Naive thymus-derived CD4-positive, alpha-beta T cell (primary cell): ENCODE measurements around the gene ZBTB46. TPM values are rescaled to one million over a fixed set of nuclear protein-coding genes. Genes with fewer than 3 reads are reported as not detected.

ENCODE experiments used
- ATAC-seq: fragments of 150-1000 bp; cut with Tn5 transposase; 2 replicates; pipeline ENCODE4 v1.10.0; 2021; ENCODE audit warnings: mild to moderate bottlenecking, moderate library complexity
- CTCF ChIA-PET: fragments of 350-600 bp; sonication (Branson Sonifier 250); formaldehyde crosslinking; loops from one replicate; lab custom pipeline; 2021; ENCODE audit warnings: antibody characterized with exemption; lab: Charles Lee
- POLR2A ChIA-PET: fragments of 350-600 bp; sonication (Branson Sonifier 250); formaldehyde crosslinking; loops from one replicate; lab custom pipeline; 2021; ENCODE audit warnings: antibody characterized with exemption, inconsistent platforms; lab: Charles Lee
- DNase-seq, 9 donors: peaks; one replicate each; pipeline versions ENCODE4 v3.0.0 to v3.0.0-alpha.2; 2020 to 2022; ENCODE audit warnings: mixed read lengths in 1 of 9
- H3K27ac ChIP-seq: one replicate; pipeline ENCODE4 v1.7.0; 2013; ENCODE audit warnings: mild to moderate bottlenecking, low read depth, low read length, moderate library complexity
- H3K27me3 ChIP-seq, 2 donors: one replicate each; pipeline ENCODE4 v1.7.0; 2013; ENCODE audit warnings: low read length in 2 of 2, mild to moderate bottlenecking in 2 of 2, moderate library complexity in 2 of 2; ENCODE audit not compliant: control insufficient read depth in 2 of 2, insufficient read depth in 2 of 2
- H3K36me3 ChIP-seq, 3 experiments: 1 replicate in 2 of 3; 2 replicates in 1 of 3; pipeline ENCODE4 v1.7.0; 2013; ENCODE audit warnings: low read length in 3 of 3, mild to moderate bottlenecking in 3 of 3, moderate library complexity in 1 of 3; ENCODE audit not compliant: insufficient read depth in 3 of 3, control insufficient read depth in 2 of 3
- H3K4me1 ChIP-seq, 2 donors: one replicate each; pipeline ENCODE4 v1.7.0; 2013; ENCODE audit warnings: low read length in 2 of 2, mild to moderate bottlenecking in 2 of 2, moderate library complexity in 1 of 2; ENCODE audit not compliant: control insufficient read depth in 2 of 2, insufficient read depth in 2 of 2
- H3K4me3 ChIP-seq: 2 replicates; pipeline ENCODE4 v1.7.0; 2013; ENCODE audit warnings: mild to moderate bottlenecking, low read length
- H3K9me3 ChIP-seq, 3 experiments: 1 replicate in 2 of 3; 2 replicates in 1 of 3; pipeline ENCODE4 v1.7.0; 2013; ENCODE audit warnings: low read length in 3 of 3; ENCODE audit not compliant: control insufficient read depth in 2 of 3
- H3K27ac Mint-ChIP-seq, 9 donors: one replicate each; pipeline ENCODE4 v1.8.0; 2020 to 2022; ENCODE audit warnings: mixed read lengths in 9 of 9, mild to moderate bottlenecking in 8 of 9, moderate library complexity in 5 of 9, inconsistent platforms in 2 of 9
- H3K27me3 Mint-ChIP-seq, 5 donors: one replicate each; pipeline ENCODE4 v1.8.0; 2021 to 2022; ENCODE audit warnings: mixed read lengths in 5 of 5, mild to moderate bottlenecking in 1 of 5
- H3K36me3 Mint-ChIP-seq, 5 donors: one replicate each; pipeline ENCODE4 v1.8.0; 2020 to 2022; ENCODE audit warnings: mixed read lengths in 5 of 5, mild to moderate bottlenecking in 3 of 5, inconsistent platforms in 1 of 5
- H3K4me1 Mint-ChIP-seq, 7 donors: one replicate each; pipeline ENCODE4 v1.8.0; 2020 to 2022; ENCODE audit warnings: mixed read lengths in 7 of 7, mild to moderate bottlenecking in 3 of 7, inconsistent platforms in 1 of 7
- H3K4me3 Mint-ChIP-seq, 10 donors: one replicate each; pipeline ENCODE4 v1.8.0; 2020 to 2022; ENCODE audit warnings: mild to moderate bottlenecking in 10 of 10, mixed read lengths in 10 of 10, moderate library complexity in 6 of 10, inconsistent platforms in 2 of 10
- H3K9me3 Mint-ChIP-seq, 11 donors: one replicate each; pipeline ENCODE4 v1.8.0; 2020 to 2022; ENCODE audit warnings: mixed read lengths in 11 of 11, mild to moderate bottlenecking in 4 of 11, inconsistent platforms in 1 of 11, moderate library complexity in 1 of 11
- intact Hi-C, 2 donors: fragments of 100-400 bp; cut with micrococcal nuclease; formaldehyde crosslinking; loops; one replicate each; pipeline ENCODE4 v1.15.1; 2023
- polyA plus RNA-seq, 2 donors: library from polyadenylated mRNA; unstranded; fragments of 300-500 nt; fragmentation: Illumina TruSeq; gene quantifications; one replicate each; pipeline ENCODE4 v1.2.3, GENCODE V29; 2021
- total RNA-seq, 6 experiments: library from RNA in 5 of 6; stranded (reverse) in 5 of 6; gene quantifications; 1 replicate in 5 of 6; 2 replicates in 1 of 6; pipeline ENCODE4 v1.2.3 and lab custom pipeline; 2021 to 2026

The ZBTB46 gene
- total and polyA plus RNA-seq, 7 experiments from 2014 or later: 0.03 to 1.7 (median 0.07) TPM; not detected in 1

GRCh38 chr20:63748934-63749270 is 82.2 kb downstream of the ZBTB46 start:
- H3K4me3 ChIP-seq: no peak overlapping the region
- ChIA-PET CTCF (interaction anchor here (0.6 to 0.9 kb wide), 3 partner anchors 21 to 1631 kb away, joined by 3 read pairs; partner anchors contain the start of genes ARFRP1 and ZGPAT), POLR2A (interaction anchor here (0.5 to 0.9 kb wide), 2 partner anchors 8 to 12 kb away, joined by 3 to 4 read pairs; partner anchors contain the start of gene LIME1)
- H3K36me3 ChIP-seq: no peaks in the 10 kb centered on the region
- Mint-ChIP-seq H3K36me3 (no peaks in the 10 kb centered on the region), H3K27ac (peak overlapping the region in 7 of 9 donors; percentile 19 to 95 (median 50)), H3K9me3 (no peaks in the 10 kb centered on the region), H3K4me3 (no peak overlapping the region), H3K27me3 (no peaks in the 10 kb centered on the region), H3K4me1 (peaks cover 9 to 44% (median 24%) of the 10 kb centered on the region in 7 donors)
- H3K27me3 ChIP-seq: no peaks in the 10 kb centered on the region
- no peak overlapping the region for H3K27ac ChIP-seq
- peaks cover 13 to 23% of the 10 kb centered on the region in 2 donors for H3K4me1 ChIP-seq
- no peaks in the 10 kb centered on the region for H3K9me3 ChIP-seq
- intact Hi-C loops: no loop called here
- ATAC-seq: no peak
- DNase-seq: no peak

- Mint-ChIP-seq H3K4me3 (no peak overlapping the region), H3K4me1 (peaks cover 5 to 38% (median 20%) of the 10 kb centered on the region in 7 donors), H3K27me3 (no peaks in the 10 kb centered on the region), H3K9me3 (no peaks in the 10 kb centered on the region), H3K27ac (peak overlapping the region in 5 of 9 donors; percentile 46 to 81 (median 55)), H3K36me3 (peaks cover 0 to 4% (median 0%) of the 10 kb centered on the region in 5 donors)
- Histone ChIP-seq H3K9me3 (no peaks in the 10 kb centered on the region), H3K4me1 (peaks cover 13 to 23% of the 10 kb centered on the region in 2 donors), H3K36me3 (peaks cover 0 to 4% (median 0%) of the 10 kb centered on the region in 3 experiments), H3K4me3 (no peak overlapping the region), H3K27ac (no peak overlapping the region), H3K27me3 (no peaks in the 10 kb centered on the region)
- ChIA-PET POLR2A (interaction anchor here (0.5 to 0.9 kb wide), 2 partner anchors 8 to 11 kb away, joined by 3 to 4 read pairs; partner anchors contain the start of gene LIME1), CTCF (interaction anchor here (0.6 to 1.7 kb wide), 3 partner anchors 12 to 1631 kb away, joined by 3 to 4 read pairs (median 3); partner anchors contain the start of genes ARFRP1, LIME1 and ZGPAT)
- ATAC-seq (no peak), DNase-seq (no peak)
- intact Hi-C loops: no loop called here
These were observed 82.8 kb downstream of the ZBTB46 start for GRCh38 chr20:63748070-63748933.

- DNase-seq: no peak
- H3K9me3 Mint-ChIP-seq: no peaks in the 10 kb centered on the region
- Histone ChIP-seq H3K27ac (no peak overlapping the region), H3K4me1 (peaks cover 13 to 23% of the 10 kb centered on the region in 2 donors), H3K36me3 (peaks cover 0 to 9% (median 0%) of the 10 kb centered on the region in 3 experiments), H3K4me3 (no peak overlapping the region), H3K9me3 (no peaks in the 10 kb centered on the region), H3K27me3 (no peaks in the 10 kb centered on the region)
- peaks cover 0 to 4% (median 0%) of the 10 kb centered on the region in 5 donors for H3K36me3 Mint-ChIP-seq
- H3K27me3 Mint-ChIP-seq: no peaks in the 10 kb centered on the region
- ChIA-PET POLR2A (interaction anchor here (3.4 kb wide), 1 partner anchor 11 kb away, joined by 12 read pairs; the partner anchor contains the start of gene LIME1), CTCF (interaction anchor here (1.7 kb wide), 1 partner anchor 11 kb away, joined by 4 read pairs; the partner anchor contains the start of gene LIME1)
- H3K27ac Mint-ChIP-seq: peak overlapping the region in 2 of 9 donors; percentile 9 to 55
- no peak overlapping the region for H3K4me3 Mint-ChIP-seq
- intact Hi-C loops: no loop called here
- no peak for ATAC-seq
- H3K4me1 Mint-ChIP-seq: peaks cover 5 to 35% (median 20%) of the 10 kb centered on the region in 7 donors
These were observed 83.4 kb downstream of the ZBTB46 start for GRCh38 chr20:63747622-63748069.

GRCh38 chr20:63746751-63747315 is 84.2 kb downstream of the ZBTB46 start:
- Mint-ChIP-seq H3K4me3 (no peak overlapping the region), H3K9me3 (no peaks in the 10 kb centered on the region), H3K27ac (no peak overlapping the region), H3K27me3 (no peaks in the 10 kb centered on the region), H3K4me1 (peaks cover 5 to 32% (median 20%) of the 10 kb centered on the region in 7 donors), H3K36me3 (peaks cover 0 to 4% (median 0%) of the 10 kb centered on the region in 5 donors)
- peaks cover 13 to 20% of the 10 kb centered on the region in 2 donors for H3K4me1 ChIP-seq
- no peak overlapping the region for H3K4me3 ChIP-seq
- no peak overlapping the region for H3K27ac ChIP-seq
- ChIA-PET POLR2A (interaction anchor here (0.5 to 3.4 kb wide), 2 partner anchors 10 to 16 kb away, joined by 4 to 12 read pairs; partner anchors contain the start of gene LIME1), CTCF (interaction anchor here (1.7 kb wide), 1 partner anchor 10 kb away, joined by 4 read pairs; the partner anchor contains the start of gene LIME1)
- peaks cover 0 to 17% (median 0%) of the 10 kb centered on the region in 3 experiments for H3K36me3 ChIP-seq
- H3K27me3 ChIP-seq: no peaks in the 10 kb centered on the region
- intact Hi-C loops: no loop called here
- no peak for DNase-seq
- no peak for ATAC-seq
- H3K9me3 ChIP-seq: no peaks in the 10 kb centered on the region

- ChIA-PET CTCF (interaction anchor here (0.5 kb wide), 1 partner anchor 16 kb away, joined by 5 read pairs; no protein-coding TSS in a partner anchor), POLR2A (interaction anchor here (0.5 to 3.4 kb wide), 3 partner anchors 10 to 38 kb away, joined by 3 to 12 read pairs (median 4); partner anchors contain the start of gene LIME1)
- intact Hi-C loops: no loop called here
- Histone ChIP-seq H3K27me3 (no peaks in the 10 kb centered on the region), H3K9me3 (no peaks in the 10 kb centered on the region), H3K4me3 (no peak overlapping the region), H3K4me1 (peaks cover 14 to 22% of the 10 kb centered on the region in 2 donors), H3K27ac (no peak overlapping the region), H3K36me3 (peaks cover 0 to 21% (median 0%) of the 10 kb centered on the region in 3 experiments)
- ATAC-seq (no peak), DNase-seq (no peak)
- peaks cover 5 to 28% (median 18%) of the 10 kb centered on the region in 7 donors for H3K4me1 Mint-ChIP-seq
- peak overlapping the region in 6 of 9 donors; percentile 39 to 79 (median 50) for H3K27ac Mint-ChIP-seq
- no peak overlapping the region for H3K4me3 Mint-ChIP-seq
- no peaks in the 10 kb centered on the region for H3K9me3 Mint-ChIP-seq
- H3K27me3 Mint-ChIP-seq: no peaks in the 10 kb centered on the region
- peaks cover 0 to 4% (median 0%) of the 10 kb centered on the region in 5 donors for H3K36me3 Mint-ChIP-seq
These were observed 84.9 kb downstream of the ZBTB46 start for GRCh38 chr20:63745961-63746731.
